Sigmoid colon (tissue), 7 donors: ENCODE results near the gene TUNAR. TPM values are rescaled to one million over a fixed set of nuclear protein-coding genes. Genes with fewer than 3 reads are reported as not detected.

Experiments used
- DNase-seq: peaks from one replicate; pipeline ENCODE4 v3.0.0-alpha.2; 2019
- H3K27ac ChIP-seq, 4 donors: fragments of 200-600 bp; sonication (generic); one replicate each; pipeline ENCODE4 v1.5.1; 2016 to 2019; ENCODE audit warnings: mild to moderate bottlenecking in 1 of 4
- H3K27me3 ChIP-seq, 3 donors: fragments of 200-600 bp; sonication (generic); one replicate each; pipeline ENCODE4 v1.5.1; 2019; ENCODE audit warnings: mild to moderate bottlenecking in 1 of 3
- H3K36me3 ChIP-seq, 4 donors: fragments of 200-600 bp; sonication (generic); one replicate each; pipeline ENCODE4 v1.5.1; 2016 to 2019
- H3K4me1 ChIP-seq, 4 donors: fragments of 200-600 bp; sonication (generic); one replicate each; pipeline ENCODE4 v1.5.1; 2017 to 2019
- H3K4me3 ChIP-seq, 4 donors: fragments of 200-600 bp; sonication (generic); one replicate each; pipeline ENCODE4 v1.5.1; 2017 to 2019; ENCODE audit warnings: mild to moderate bottlenecking in 2 of 4, moderate library complexity in 1 of 4
- H3K9me3 ChIP-seq, 4 donors: fragments of 200-600 bp in 3 of 4; sonication (generic) in 3 of 4; one replicate each; pipeline versions ENCODE4 v1.5.1 to v1.6.1; 2013 to 2019
- CTCF ChIP-seq, 4 experiments: fragments of 450-650 bp in 3 of 4; fragments of 200-600 bp in 1 of 4; IDR thresholded peaks; one replicate each; pipeline ENCODE4 v1.5.1; 2016 to 2019; ENCODE audit warnings: antibody characterized with exemption in 4 of 4, mild to moderate bottlenecking in 3 of 4, moderate library complexity in 2 of 4
- EP300 ChIP-seq, 4 donors: sonication (generic); formaldehyde crosslinking; IDR thresholded peaks; one replicate each; pipeline ENCODE4 v1.6.1; 2017; ENCODE audit warnings: antibody characterized with exemption in 4 of 4
- POLR2A ChIP-seq, 2 donors: fragments of 450-650 bp; IDR thresholded peaks; one replicate each; pipeline ENCODE4 v1.6.1; 2016; ENCODE audit warnings: antibody characterized with exemption in 2 of 2, mild to moderate bottlenecking in 2 of 2, moderate library complexity in 2 of 2
- POLR2AphosphoS5 ChIP-seq, 4 donors: sonication (generic); formaldehyde crosslinking; IDR thresholded peaks; one replicate each; pipeline ENCODE4 v1.6.1; 2017; ENCODE audit warnings: antibody characterized with exemption in 4 of 4
- WGBS, 2 donors: extraction: QIAGEN DNeasy Blood & Tissue Kit; methylation state at CpG; one replicate each; pipeline ENCODE4 v1.1.7; 2013; 5-methylcytosine and 5-hydroxymethylcytosine counted together
- intact Hi-C: fragments of 100-400 bp; cut with DNase I; formaldehyde crosslinking; loops from one replicate; pipeline ENCODE4 v1.15.1; 2023
- polyA plus RNA-seq, 3 donors: library from polyadenylated mRNA; stranded (reverse); fragments of 200-250 nt; gene quantifications; one replicate each; pipeline ENCODE4 v1.2.3, GENCODE V29; 2013
- total RNA-seq, 4 donors: library from RNA; depleted of rRNA; stranded (reverse); fragments of >200 nt; gene quantifications; one replicate each; pipeline ENCODE4 v1.1.0, GENCODE V29; 2016
- donor health status: healthy with polysubstance abuse.
- donor health status: Bipolar disorder and iron deficiency.
- donor health status: healthy.

Gene TUNAR
- total and polyA plus RNA-seq, 7 donors: 0.12 TPM; not detected in 6

GRCh38 chr14:95885866-95886265, 9.2 kb downstream of the TUNAR start:
- Histone ChIP-seq H3K4me3 (no peak overlapping the region), H3K9me3 (no peaks in the 10 kb centered on the region), H3K27me3 (peaks cover 0 to 15% (median 0%) of the 10 kb centered on the region in 3 donors), H3K27ac (no peak overlapping the region), H3K4me1 (no peaks in the 10 kb centered on the region), H3K36me3 (no peaks in the 10 kb centered on the region)
- no peak for DNase-seq
- intact Hi-C loops: no loop called here
- WGBS, 2 donors: 35 to 67% methylated on average over 7 of the region's 7 CpGs
- TF ChIP-seq CTCF (IDR thresholded peaks at IDR 0.05) (no peak), EP300 (IDR thresholded peaks at IDR 0.05) (no peak), POLR2AphosphoS5 (IDR thresholded peaks at IDR 0.05) (no peak), POLR2A (IDR thresholded peaks at IDR 0.05) (no peak)

- intact Hi-C loops: no loop called here
- no peak for TF ChIP-seq CTCF (IDR thresholded peaks at IDR 0.05)
- no peak for TF ChIP-seq EP300 (IDR thresholded peaks at IDR 0.05)
- no peak for TF ChIP-seq POLR2AphosphoS5 (IDR thresholded peaks at IDR 0.05)
- TF ChIP-seq POLR2A (IDR thresholded peaks at IDR 0.05): no peak
- 53 to 77% methylated on average over 7 of the region's 7 CpGs for WGBS, 2 donors
- peaks cover 0 to 16% (median 0%) of the 10 kb centered on the region in 3 donors for H3K27me3 ChIP-seq
- DNase-seq: no peak
- H3K4me1 ChIP-seq: no peaks in the 10 kb centered on the region
- H3K27ac ChIP-seq: no peak overlapping the region
- no peaks in the 10 kb centered on the region for H3K9me3 ChIP-seq
- no peak overlapping the region for H3K4me3 ChIP-seq
- no peaks in the 10 kb centered on the region for H3K36me3 ChIP-seq
These were observed 9.9 kb downstream of the TUNAR start for GRCh38 chr14:95886366-95887056.

GRCh38 chr14:95887351-95887750, 10.7 kb downstream of the TUNAR start:
- Histone ChIP-seq H3K27ac (no peak overlapping the region), H3K4me3 (no peak overlapping the region), H3K36me3 (no peaks in the 10 kb centered on the region), H3K4me1 (no peaks in the 10 kb centered on the region), H3K9me3 (no peaks in the 10 kb centered on the region), H3K27me3 (peaks cover 0 to 18% (median 0%) of the 10 kb centered on the region in 3 donors)
- TF ChIP-seq EP300 (IDR thresholded peaks at IDR 0.05) (no peak), CTCF (IDR thresholded peaks at IDR 0.05) (no peak), POLR2AphosphoS5 (IDR thresholded peaks at IDR 0.05) (no peak), POLR2A (IDR thresholded peaks at IDR 0.05) (no peak)
- WGBS, 2 donors: 34 to 58% methylated on average over 4 of the region's 4 CpGs
- no peak for DNase-seq
- intact Hi-C loops: no loop called here

GRCh38 chr14:95889236-95889979, 12.8 kb downstream of the TUNAR start:
- 66 to 70% methylated on average over 11 of the region's 11 CpGs for WGBS, 2 donors
- DNase-seq: no peak
- no peak overlapping the region for H3K4me3 ChIP-seq
- H3K27me3 ChIP-seq: peaks cover 0 to 4% (median 0%) of the 10 kb centered on the region in 3 donors
- H3K9me3 ChIP-seq: no peaks in the 10 kb centered on the region
- H3K36me3 ChIP-seq: no peaks in the 10 kb centered on the region
- TF ChIP-seq EP300 (IDR thresholded peaks at IDR 0.05) (no peak), CTCF (IDR thresholded peaks at IDR 0.05) (no peak), POLR2AphosphoS5 (IDR thresholded peaks at IDR 0.05) (no peak)
- no peak overlapping the region for H3K27ac ChIP-seq
- no peaks in the 10 kb centered on the region for H3K4me1 ChIP-seq
- intact Hi-C loops: no loop called here
